HCT116 (cell line): ENCODE results near the gene WFDC5. TPM values are rescaled to one million over a fixed set of nuclear protein-coding genes. Genes with fewer than 3 reads are reported as not detected.

Experiments
- ATAC-seq: fragments of 200-7000 bp; cut with Tn5 transposase; 2 replicates; pipeline ENCODE4 v1.9.1; 2020; ENCODE audit warnings: mild to moderate bottlenecking, moderate library complexity
- BruUV-seq: library from RNA; stranded (reverse); fragments of 400-500 nt; replicated peaks from 2 replicates; lab custom pipeline; 2021; lab: Mats Ljungman, UMichigan
- CTCF ChIA-PET: fragments of 300-600 bp; sonication (Branson Sonifier 250); formaldehyde crosslinking; loops from one replicate; lab custom pipeline; 2021; ENCODE audit warnings: antibody characterized with exemption; lab: Charles Lee
- POLR2A ChIA-PET: fragments of 300-600, 350-600 bp; sonication (Branson Sonifier 250); formaldehyde crosslinking; loops from one replicate; lab custom pipeline; 2021; ENCODE audit warnings: antibody characterized with exemption; lab: Charles Lee
- RAD21 ChIA-PET, 2 experiments: fragments of 300-600 bp; sonication (Branson Sonifier 250); formaldehyde crosslinking; loops; one replicate each; lab custom pipeline; 2023; ENCODE audit warnings: low total read pairs in 2 of 2; ENCODE audit not compliant: uncharacterized antibody in 2 of 2, unreplicated experiment in 2 of 2, low non-redundant PET in 1 of 2; lab: Charles Lee
- DNase-seq: peaks from one replicate; pipeline ENCODE4 v3.0.0-alpha.2; 2010; ENCODE audit warnings: low read depth, low spot score
- H2AFZ ChIP-seq: fragments of 200-600 bp; shearing (Covaris generic), sonication (generic); 2 replicates; pipeline ENCODE4 v1.6.1; 2017; ENCODE audit warnings: low read depth, mixed run types, mixed read lengths, antibody characterized with exemption, low read length; ENCODE audit not compliant: poor library complexity, severe bottlenecking
- H3K27ac ChIP-seq: 2 replicates; pipeline ENCODE4 v1.5.1; 2012; ENCODE audit warnings: low read depth, low read length
- H3K27me3 ChIP-seq: fragments of 200-600 bp; sonication (generic); 2 replicates; pipeline ENCODE4 v1.6.1; 2016; ENCODE audit warnings: mixed run types, low read length, mixed read lengths; ENCODE audit not compliant: insufficient read depth
- H3K36me3 ChIP-seq, 2 experiments: fragments of 200-500 bp in 1 of 2; fragments of 200-600 bp in 1 of 2; sonication (Bioruptor generic) in 1 of 2; sonication (generic) in 1 of 2; 2 replicates each; pipeline versions ENCODE4 v1.5.1 to v1.6.1; 2014 to 2016; ENCODE audit warnings: low read length in 2 of 2, inconsistent platforms in 1 of 2, mixed read lengths in 1 of 2, mixed run types in 1 of 2; ENCODE audit not compliant: insufficient read depth in 2 of 2, control insufficient read depth in 1 of 2
- H3K4me1 ChIP-seq, 2 experiments: fragments of 200-600 bp in 1 of 2; sonication (generic) in 1 of 2; 2 replicates each; pipeline versions ENCODE4 v1.5.1 to v1.6.1; 2012 to 2017; ENCODE audit warnings: low read length in 2 of 2, inconsistent platforms in 1 of 2, mild to moderate bottlenecking in 1 of 2, mixed read lengths in 1 of 2, mixed run types in 1 of 2, moderate library complexity in 1 of 2; ENCODE audit not compliant: insufficient read depth in 2 of 2, control insufficient read depth in 1 of 2
- H3K4me2 ChIP-seq: fragments of 200-600 bp; sonication (generic); 2 replicates; pipeline ENCODE4 v1.6.1; 2017; ENCODE audit warnings: mixed run types, low read length, mixed read lengths
- H3K4me3 ChIP-seq, 2 experiments: fragments of 200-600 bp in 1 of 2; sonication (generic) in 1 of 2; replicated peaks in 1 of 2; 2 replicates each; pipeline ENCODE4 v1.5.1; 2011 to 2016; ENCODE audit warnings: low read length in 2 of 2, control low read depth in 1 of 2, low read depth in 1 of 2, mild to moderate bottlenecking in 1 of 2, mixed read lengths in 1 of 2, mixed run types in 1 of 2
- H3K79me2 ChIP-seq: fragments of 200-600 bp; sonication (generic); 2 replicates; pipeline ENCODE4 v1.6.1; 2017; ENCODE audit warnings: mild to moderate bottlenecking, mixed run types, low read length, moderate library complexity, mixed read lengths; ENCODE audit not compliant: insufficient read depth
- H3K9ac ChIP-seq: fragments of 200-600 bp; sonication (generic); 2 replicates; pipeline ENCODE4 v1.6.1; 2016; ENCODE audit warnings: low read length, mixed read lengths
- H3K9me2 ChIP-seq: fragments of 200-600 bp; sonication (generic), shearing (Covaris generic); 2 replicates; pipeline ENCODE4 v1.6.1; 2017; ENCODE audit warnings: mixed run types, mild to moderate bottlenecking, moderate library complexity; ENCODE audit not compliant: insufficient read depth
- H3K9me3 ChIP-seq, 2 experiments: fragments of 200-500 bp in 1 of 2; fragments of 200-600 bp in 1 of 2; sonication (Bioruptor generic) in 1 of 2; sonication (generic) in 1 of 2; 2 replicates each; pipeline ENCODE4 v1.6.1; 2014 to 2017; ENCODE audit warnings: low read length in 2 of 2, mixed read lengths in 2 of 2, inconsistent platforms in 1 of 2, low read depth in 1 of 2, mild to moderate bottlenecking in 1 of 2, mixed run types in 1 of 2, moderate library complexity in 1 of 2; ENCODE audit not compliant: control insufficient read depth in 1 of 2, insufficient read depth in 1 of 2
- H4K20me1 ChIP-seq: fragments of 200-600 bp; sonication (generic), shearing (Covaris generic); 2 replicates; pipeline ENCODE4 v1.6.1; 2017; ENCODE audit warnings: mixed run types, mild to moderate bottlenecking, moderate library complexity; ENCODE audit not compliant: insufficient read depth
- CBX3 ChIP-seq: IDR thresholded peaks from 2 replicates; pipeline ENCODE4 v1.6.1; 2012; ENCODE audit warnings: low read depth
- CTCF ChIP-seq, 3 experiments: fragments of 200-600 bp in 1 of 3; sonication (generic) in 1 of 3; IDR thresholded peaks in 2 of 3; conservative IDR thresholded peaks in 1 of 3; 2 replicates each; pipeline ENCODE4 v1.5.1; 2012 to 2017; ENCODE audit warnings: low read depth in 2 of 3, low read length in 2 of 3, antibody characterized with exemption in 1 of 3, borderline replicate concordance in 1 of 3, control low read depth in 1 of 3, mild to moderate bottlenecking in 1 of 3, mixed read lengths in 1 of 3, mixed run types in 1 of 3, moderate library complexity in 1 of 3; ENCODE audit not compliant: insufficient read depth in 1 of 3
- ELF1 ChIP-seq: IDR thresholded peaks from 2 replicates; pipeline ENCODE4 v1.6.1; 2012; ENCODE audit warnings: low read depth, borderline replicate concordance
- POLR2AphosphoS5 ChIP-seq: IDR thresholded peaks from 2 replicates; pipeline ENCODE4 v1.6.1; 2011; ENCODE audit warnings: mild to moderate bottlenecking, low read depth, low read length, moderate library complexity
- RAD21 ChIP-seq: IDR thresholded peaks from 2 replicates; pipeline ENCODE4 v1.6.1; 2012; ENCODE audit warnings: low read depth, mild to moderate bottlenecking
- intact Hi-C: fragments of 100-400 bp; cut with micrococcal nuclease; formaldehyde crosslinking; loops from 2 replicates; pipeline ENCODE4 v1.10.0; 2022
- total RNA-seq: library from RNA; stranded (reverse); gene quantifications from one replicate; pipeline ENCODE4 v1.2.1, GENCODE V29; 2021; ENCODE audit not compliant: unreplicated experiment

Gene WFDC5
- total RNA-seq, 1 experiment from 2014 or later = not detected

GRCh38 chr20:45082468-45082867, 32.5 kb downstream of the WFDC5 start (continued):
- no peak for TF ChIP-seq CTCF (IDR thresholded peaks at IDR 0.05 in 2 of 3, conservative IDR thresholded peaks at IDR 0.05 in 1 of 3; ENCODE audit: borderline replicate concordance in 1 of 3, insufficient read depth in 1 of 3, low read depth in 2 of 3, low read length in 2 of 3)
- no peak for TF ChIP-seq ELF1
- TF ChIP-seq, all 23 proteins: peak for 0

GRCh38 chr20:45080867-45081624, 33.9 kb downstream of the WFDC5 start:
- DNase-seq = peak; percentile 15
- H3K27me3 ChIP-seq = no peaks in the 10 kb centered on the region
- no peak overlapping the region for H3K9ac ChIP-seq
- no peaks in the 10 kb centered on the region for H4K20me1 ChIP-seq
- H3K4me1 ChIP-seq = no peaks in the 10 kb centered on the region
- H3K79me2 ChIP-seq = no peaks in the 10 kb centered on the region
- peaks cover 6 to 10% of the 10 kb centered on the region in 2 experiments; a peak in 3 of 4 replicates for H3K36me3 ChIP-seq
- H3K4me2 ChIP-seq = no peak overlapping the region
- no peaks in the 10 kb centered on the region for H3K9me2 ChIP-seq
- TF ChIP-seq CBX3 (no peak), CTCF (IDR thresholded peaks at IDR 0.05 in 2 of 3, conservative IDR thresholded peaks at IDR 0.05 in 1 of 3; ENCODE audit: borderline replicate concordance in 1 of 3, insufficient read depth in 1 of 3, low read depth in 2 of 3, low read length in 2 of 3) (peak in 2 of 3 experiments; percentile 60 to 65; a peak in 4 of 6 replicates), RAD21 (peak; percentile 9; the same call in 1 of the 2 replicates), POLR2AphosphoS5 (no peak)
- intact Hi-C loops = no loop called here
- ChIA-PET CTCF (no interaction called here), POLR2A (no interaction called here), RAD21 (no interaction called here)
- no peaks in the 10 kb centered on the region for H3K9me3 ChIP-seq
- no peak overlapping the region for H3K27ac ChIP-seq
- H2AFZ ChIP-seq = no peak overlapping the region
- H3K4me3 ChIP-seq = no peak overlapping the region
- no TSS peak for BruUV-seq
- ATAC-seq = peak; percentile 81
